Stimulated activated CD4-positive, alpha-beta T cell treated with anti-CD3 and anti-CD28 coated beads, TNF-alpha, amount 100 ng/mL, for 4 hours (primary cell): ENCODE measurements around the gene TMEM269.
A peak's percentile ranks its signal among the peaks of the same experiment; 100 is the strongest.

Experiments used
- DNase-seq, 3 experiments: peaks; one replicate each; pipeline ENCODE4 v3.0.0-alpha.2; 2020; ENCODE audit warnings: low read depth in 3 of 3

The TMEM269 gene

GRCh38 chr1:42784946-42785693, at the start of gene TMEM269:
TSS of gene TMEM269 (plus strand) at chr1:42784991. CDS start at chr1:42789894, 4,903 bp downstream.
- DNase-seq, result peak in 2 of 3 experiments; percentile 15 to 25

DNA sequence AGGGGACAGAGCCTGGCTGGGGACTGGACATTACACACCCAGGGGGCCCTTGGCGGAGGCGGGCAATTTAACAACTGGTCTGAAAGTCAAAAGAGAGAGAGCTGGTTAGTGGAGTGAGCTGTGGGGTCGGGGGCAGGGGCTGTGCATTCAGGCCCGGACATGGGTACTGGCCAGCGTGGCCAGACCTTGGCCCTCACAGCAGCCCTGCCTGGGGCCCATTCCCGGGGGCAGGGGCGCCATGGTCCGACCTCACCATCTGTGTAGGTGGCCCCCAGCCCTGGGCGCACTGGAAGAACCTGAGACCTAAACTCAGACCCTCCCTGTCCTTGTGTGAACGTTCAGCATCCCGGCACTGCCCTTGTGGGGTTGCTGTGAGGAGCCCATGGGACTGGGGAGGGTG, 49.7 kb upstream of the TMEM269 start:
- DNase-seq, result no peak

- DNase-seq, result no peak
These were observed 49.2 kb upstream of the TMEM269 start for GRCh38 chr1:42735477-42736105.

DNA sequence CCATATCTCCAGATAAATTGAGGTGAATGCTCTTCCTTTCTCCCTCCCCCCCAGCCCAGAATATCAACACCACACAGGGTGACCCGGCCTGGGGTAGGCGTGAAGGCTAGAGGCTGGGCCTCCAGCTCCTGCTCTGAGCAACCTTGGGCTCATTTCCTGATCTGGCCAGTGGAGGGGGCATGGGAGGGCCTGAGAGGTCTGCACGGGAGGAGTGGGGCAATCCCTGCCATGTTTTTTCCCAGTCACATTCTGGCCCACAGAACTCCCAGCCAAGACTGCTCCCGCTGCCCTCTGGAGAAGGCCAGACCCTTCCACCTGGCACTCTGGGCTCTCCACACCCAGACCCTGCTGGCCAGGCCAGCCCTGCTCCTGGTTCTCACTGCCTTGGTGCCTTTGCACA, 48.6 kb upstream of the TMEM269 start:
- DNase-seq, result no peak

DNA sequence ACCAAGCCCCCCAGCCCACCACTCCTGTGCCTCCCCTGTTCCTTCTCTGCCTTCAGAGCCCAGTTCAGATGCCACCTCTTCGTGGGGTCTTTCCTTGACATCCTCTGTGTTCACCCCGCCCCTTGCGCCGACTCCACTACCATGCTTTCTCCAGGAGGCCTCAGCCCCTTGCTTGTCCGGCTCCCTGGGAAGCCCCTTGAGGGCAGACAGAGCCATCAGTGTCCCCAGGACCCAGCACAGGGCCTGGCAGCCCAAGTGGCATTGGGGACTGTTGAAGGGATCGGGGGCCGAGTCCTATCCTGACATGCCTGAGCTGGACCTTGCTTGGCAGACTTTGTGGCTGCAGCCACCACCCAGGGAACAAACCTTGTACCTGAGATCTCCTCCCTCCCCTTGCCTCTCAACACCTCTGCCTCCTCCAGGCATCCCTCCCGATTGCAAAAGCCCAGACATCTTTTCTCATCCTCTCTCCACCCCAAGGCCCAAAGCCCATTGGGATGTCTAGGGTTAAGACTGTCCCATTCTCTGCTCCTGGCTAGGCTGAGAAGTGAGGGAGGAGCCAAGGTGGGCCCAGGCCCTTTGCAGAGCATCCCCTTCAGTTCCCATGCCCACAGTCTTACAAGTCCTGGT, 48.1 kb upstream of the TMEM269 start:
- DNase-seq, result no peak

- no peak for DNase-seq
These were observed 47.5 kb upstream of the TMEM269 start for GRCh38 chr1:42737257-42737656.

DNA sequence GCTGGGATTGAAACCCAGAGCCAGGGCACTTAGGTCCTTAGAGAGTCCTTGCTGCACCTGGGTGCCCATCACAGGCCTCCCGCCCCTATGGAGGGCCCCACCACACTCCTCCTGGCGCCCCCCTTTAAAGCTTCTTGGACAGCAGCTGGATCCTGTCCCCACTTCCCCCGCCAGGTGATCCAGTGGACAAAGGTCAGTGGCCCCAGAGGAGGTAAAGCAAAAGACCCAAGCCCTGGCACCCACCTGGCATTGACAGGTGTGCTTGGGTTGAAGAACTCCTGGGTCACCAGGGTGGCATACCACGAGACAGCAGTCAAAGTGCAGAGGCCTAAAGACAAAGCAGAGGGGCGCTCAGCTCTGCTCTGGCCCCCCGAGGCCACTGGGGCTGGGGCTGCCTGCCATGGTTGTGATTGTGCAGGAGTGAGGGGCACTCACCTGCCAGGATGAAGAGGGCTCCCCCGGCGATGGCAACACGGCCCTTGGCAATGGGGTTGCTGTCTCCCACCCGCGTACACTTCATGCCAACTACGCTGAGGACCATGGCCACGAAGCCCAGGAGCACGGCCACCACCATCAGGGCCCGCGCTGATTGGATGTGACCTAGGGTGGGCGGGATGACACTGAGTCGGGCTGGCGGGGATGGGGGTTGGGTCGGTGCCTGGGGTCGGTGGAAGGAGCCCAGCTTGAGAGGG, 46.7 kb upstream of the TMEM269 start:
- no peak for DNase-seq

DNA sequence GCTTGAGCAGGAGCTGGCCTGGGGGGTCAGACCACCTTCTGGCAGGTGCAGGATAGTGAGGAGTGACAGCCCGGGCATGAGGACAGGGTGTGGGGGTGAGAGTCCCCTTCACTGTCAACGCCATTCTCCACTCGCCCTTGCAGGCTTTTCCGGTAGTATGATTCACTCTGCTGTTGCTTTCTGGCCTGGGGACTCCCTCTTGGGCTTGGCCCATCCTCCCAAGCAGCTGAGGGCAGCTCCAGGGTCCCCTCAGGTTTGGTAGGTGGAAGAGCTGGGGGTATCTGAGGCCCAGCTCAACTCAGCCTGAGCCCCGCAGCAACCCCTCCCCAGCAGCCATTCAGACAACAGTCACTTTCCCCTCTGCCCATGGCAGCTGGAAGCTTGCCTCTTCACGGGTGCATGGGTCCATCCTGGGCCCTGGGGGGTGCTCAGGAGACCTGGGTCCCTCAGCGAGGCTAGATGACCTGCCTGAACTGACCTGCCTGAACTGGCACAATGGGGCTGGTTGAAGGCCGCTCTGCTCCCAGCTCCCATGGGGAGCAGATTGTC, 46.0 kb upstream of the TMEM269 start:
- no peak for DNase-seq

DNA sequence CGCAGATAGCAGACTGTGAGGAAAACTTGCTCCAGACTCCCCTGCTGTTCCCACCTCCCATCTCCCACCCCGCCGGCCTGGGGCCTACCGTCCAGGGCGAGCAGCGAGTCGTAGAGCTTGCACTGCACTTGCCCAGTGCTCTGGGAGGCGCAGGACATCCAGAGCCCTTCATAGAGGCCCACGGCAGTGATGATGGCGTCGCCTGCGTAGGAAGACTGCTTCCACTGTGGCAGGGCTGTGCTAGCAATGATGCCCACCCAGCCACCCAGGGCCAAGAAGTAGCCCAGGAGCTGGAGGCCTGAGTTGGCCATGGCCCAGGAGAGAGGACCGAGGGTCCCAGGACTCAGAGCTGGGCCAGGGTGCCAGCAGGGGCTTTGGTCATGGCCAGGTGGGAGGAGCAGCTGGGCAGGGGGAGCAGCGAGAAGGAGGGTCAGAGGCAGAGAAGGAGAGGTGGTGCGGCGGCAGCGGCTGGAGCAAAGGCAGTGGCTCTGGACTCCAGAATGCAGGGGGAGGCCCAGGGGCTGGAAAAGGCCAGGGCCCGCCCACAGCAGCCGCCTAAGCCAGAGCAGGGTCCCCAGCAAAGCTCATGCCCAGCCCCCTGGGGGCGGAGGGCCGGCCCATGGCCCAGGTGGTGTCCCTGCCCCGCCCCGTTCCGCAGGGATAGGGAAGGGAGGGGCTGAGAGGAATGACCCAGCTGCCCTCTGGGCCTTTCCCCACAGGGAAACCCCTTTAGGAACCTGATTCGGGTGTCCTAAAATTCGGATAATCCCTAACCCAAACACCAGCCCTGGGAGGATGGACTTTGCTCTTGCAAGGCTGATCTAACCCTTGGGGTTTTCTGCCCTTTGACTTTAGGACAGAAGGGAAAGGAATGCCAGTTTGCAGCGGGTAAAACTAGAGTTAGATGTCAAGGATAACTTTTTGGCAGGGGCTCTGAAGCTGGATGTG, 44.8 kb upstream of the TMEM269 start, which contains the start of gene CLDN19:
TSS of gene CLDN19 (minus strand) at position 484 of the 948 bp plus-strand sequence. CDS start at position 311, 173 bp downstream.
- DNase-seq, result no peak

DNA sequence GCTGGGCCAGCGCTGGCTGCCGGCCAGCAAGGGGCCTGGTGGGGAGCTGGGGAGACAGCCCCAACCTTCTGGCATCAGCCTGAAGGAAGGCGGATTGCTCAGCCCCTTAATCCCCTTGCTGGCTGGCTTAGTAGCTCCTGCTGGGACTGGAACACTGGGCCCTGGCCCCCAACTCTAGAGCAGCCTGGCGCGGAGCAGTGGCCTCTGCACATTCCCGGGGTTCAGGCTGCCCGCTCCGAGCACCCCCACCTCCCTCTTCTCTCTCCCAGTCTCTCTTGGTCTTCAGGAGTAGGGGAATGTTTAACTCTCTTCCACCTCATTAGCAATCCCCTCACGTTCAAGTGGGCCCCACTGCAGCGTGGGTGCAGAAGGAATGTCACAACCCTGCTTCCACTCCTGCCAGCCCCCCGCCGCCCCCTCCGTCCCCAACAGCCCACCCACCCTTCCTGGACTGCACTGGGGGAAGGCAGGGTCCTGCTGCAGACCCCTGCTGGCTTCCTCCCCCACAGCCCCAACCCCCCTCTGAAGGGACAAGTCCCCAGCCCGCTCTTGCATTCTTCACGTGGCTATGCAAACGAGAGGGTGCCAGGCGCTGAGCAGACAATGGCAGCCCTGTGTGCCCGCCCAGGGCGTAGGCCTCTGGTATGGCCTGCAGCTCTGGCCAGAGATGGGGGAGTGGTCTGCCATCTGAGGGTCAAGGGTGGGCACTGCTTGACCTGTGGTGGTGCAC, 43.8 kb upstream of the TMEM269 start:
- no peak for DNase-seq

GRCh38 chr1:42741706-42742105, 43.1 kb upstream of the TMEM269 start:
- DNase-seq, result no peak

DNA sequence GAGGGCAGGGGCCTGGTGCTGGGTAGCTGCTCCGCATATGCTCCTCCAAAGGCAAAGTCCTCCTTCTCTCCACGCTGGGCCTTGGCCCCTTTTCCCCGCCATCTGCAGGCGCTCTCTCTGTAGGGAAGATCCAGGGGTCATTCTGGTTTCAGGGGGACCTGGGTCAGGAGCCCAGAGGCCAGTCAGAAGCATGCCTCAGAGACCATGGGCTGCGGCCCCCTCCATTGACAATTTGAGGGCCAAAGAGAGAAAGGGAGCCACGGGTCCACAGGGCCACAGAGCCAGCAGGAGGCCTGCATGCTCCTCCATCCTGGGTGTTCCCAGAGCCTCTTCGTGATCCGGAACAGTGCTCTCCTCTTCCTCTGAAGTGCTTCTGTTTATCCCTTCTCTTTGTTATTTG, 42.6 kb upstream of the TMEM269 start:
- DNase-seq, result no peak

DNA sequence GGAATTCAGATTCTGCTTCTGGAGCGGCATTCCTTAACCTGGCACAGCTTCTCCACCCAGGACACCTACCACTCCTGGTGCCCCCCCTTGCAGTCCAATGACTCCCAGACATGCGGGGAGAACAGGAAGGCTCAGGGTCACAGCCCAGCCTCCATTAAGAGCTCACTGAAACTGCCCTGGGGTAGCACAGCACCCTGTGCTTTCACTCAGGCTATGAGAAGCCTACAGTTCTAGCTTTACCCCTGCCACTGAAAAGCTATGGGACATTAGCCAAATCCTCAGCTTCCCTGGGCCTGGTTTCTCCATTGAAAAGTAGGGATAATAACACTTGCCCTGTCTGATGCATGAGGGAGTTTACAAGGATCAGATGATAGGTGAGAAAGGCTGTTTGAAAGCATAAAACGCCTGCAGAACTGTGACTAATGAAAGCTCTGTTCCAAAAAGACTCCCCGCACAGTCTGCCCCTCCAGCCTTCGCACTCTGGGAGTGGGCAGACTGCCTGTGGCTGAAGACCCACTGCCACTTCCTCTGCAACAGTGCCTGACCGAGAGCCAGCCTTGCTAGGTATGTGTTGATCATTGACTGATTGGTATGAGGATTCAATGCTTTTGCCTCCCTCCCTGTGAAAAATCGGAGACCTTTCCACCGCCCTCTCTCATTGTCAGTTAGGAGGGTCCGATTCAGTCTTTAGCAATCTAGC, 42.0 kb upstream of the TMEM269 start:
- DNase-seq, result no peak

DNA sequence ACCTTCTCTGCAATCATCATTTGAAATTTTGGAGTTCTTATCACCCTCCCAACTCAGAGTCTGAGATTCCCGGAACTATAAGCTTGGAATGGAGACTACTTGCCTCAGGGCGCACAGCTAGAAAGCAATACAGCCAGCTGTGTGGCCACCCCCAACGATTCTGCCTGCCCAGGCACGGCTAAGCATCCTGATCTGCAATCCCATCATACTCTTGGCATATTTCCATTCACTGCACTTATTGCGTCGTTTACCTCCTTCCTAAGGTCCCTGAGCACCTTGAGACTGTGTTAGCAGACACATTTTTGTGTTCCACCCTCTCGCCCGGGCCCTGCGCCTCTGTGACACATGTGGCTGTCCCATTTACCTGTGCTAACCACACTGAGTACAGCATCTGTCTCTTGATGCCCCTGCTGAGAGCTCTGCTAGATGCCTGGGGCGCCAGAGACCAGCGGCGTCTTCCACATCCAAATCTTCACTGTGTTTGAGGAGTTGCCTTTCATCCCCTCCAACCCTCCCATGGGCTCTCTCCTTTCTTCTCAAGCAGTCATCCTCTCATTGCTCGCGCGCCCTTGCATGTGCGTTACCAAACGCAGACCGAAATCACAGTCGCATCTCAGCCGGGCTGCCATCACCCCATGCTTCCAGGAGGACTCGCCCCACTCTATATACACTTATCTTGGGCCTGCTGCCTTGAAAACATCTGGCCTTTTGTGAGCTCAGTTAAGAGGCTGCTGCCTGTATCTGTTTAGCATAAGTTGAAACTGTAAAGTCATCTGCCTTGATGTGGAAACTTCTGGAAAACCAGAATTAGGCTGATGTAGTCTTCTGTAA, 41.3 kb upstream of the TMEM269 start:
- no peak for DNase-seq

- DNase-seq, result no peak
These were observed 40.7 kb upstream of the TMEM269 start for GRCh38 chr1:42744148-42744413.

DNA sequence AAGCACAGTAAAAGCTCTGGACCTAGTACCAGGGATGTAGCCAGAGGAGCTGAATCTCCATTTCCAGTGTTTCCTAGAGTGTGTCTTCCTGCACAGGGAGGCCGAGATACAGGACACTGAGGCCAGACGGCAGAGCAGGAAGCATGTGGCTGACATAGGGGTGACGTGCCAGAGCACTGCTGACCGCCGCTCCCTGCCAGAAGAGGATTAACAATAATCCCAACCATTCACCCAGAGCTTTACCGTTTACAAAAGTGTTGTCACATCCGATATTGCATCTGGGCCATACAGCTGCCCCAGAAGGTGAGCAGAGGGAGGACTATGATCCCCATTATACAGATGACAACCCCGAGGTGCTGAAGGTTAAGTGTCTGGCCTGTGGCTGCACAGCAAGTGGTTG, 38.9 kb upstream of the TMEM269 start:
- no peak for DNase-seq

DNA sequence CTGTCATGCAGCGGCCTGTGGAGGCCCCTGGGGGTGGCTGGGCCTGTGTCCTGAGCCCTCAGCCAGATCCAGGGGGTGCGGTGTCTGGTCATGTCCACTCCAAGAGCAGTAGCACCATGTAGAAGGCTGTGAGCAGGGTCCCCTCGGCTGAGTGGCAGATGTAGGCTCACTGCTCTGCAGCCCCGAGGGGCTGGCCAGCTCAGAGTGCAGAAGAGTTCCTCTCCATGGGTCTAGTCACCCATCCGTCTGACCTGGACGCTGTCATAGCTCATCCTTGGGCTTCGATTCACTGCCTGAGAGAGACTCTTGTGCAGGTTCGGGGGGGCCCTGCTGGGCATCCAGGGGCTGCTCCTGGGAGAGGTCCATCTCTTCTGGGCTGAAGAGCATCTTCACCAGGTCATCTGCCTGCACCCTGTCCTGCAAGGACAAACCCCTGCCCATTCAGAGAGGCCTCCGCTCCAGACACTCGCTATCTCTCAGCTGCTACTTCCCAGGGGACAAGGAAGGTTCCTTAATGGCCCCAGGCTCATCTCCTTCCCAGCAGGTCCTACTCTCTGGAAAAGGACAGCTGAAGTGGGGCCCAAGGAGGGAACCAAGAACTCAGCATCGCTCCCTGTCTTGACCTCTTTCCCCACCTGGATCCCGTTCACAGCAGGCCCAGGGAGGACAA, 38.2 kb upstream of the TMEM269 start:
- DNase-seq, result no peak

DNA sequence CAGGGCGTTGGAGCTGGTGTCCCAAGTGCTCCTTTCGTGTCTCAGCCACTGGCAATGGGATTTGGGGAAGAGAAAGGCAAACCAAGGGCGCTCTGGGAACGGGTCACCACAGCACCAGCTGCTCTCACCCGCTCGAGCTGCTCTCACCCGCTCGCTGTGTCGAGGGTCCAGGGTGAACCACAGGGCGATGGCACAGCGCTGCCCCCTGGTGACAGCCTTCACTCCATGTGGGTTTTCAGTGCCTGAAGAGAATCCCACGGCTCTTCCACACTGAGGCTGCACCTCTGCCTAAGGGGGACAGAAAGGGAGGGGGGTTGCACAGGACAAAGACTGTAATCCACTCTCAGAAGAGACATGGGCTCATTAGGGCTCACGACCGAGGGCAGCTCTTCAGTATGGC, 37.7 kb upstream of the TMEM269 start:
- peak; percentile 12 to 28 (median 17) for DNase-seq
